RWPE2 (cell line): ENCODE measurements around the gene GPR65.

Experiments
- ATAC-seq: fragments of 200-7000 bp; cut with Tn5 transposase; 3 replicates; pipeline ENCODE4 v1.9.1; 2021; ENCODE audit warnings: low read depth
- DNase-seq: peaks from one replicate; pipeline ENCODE4 v3.0.0-alpha.2; 2020; ENCODE audit warnings: low spot score
- H3K27ac ChIP-seq: fragments of 450-650 bp; 2 replicates; pipeline ENCODE4 v1.5.1; 2017; ENCODE audit warnings: mild to moderate bottlenecking; ENCODE audit not compliant: poor library complexity, severe bottlenecking
- H3K27me3 ChIP-seq: fragments of 250-450 bp; sonication (Bioruptor Pico); 2 replicates; pipeline ENCODE4 v1.5.1; 2021; ENCODE audit warnings: mild to moderate bottlenecking, moderate library complexity; ENCODE audit not compliant: insufficient read depth, poor library complexity, severe bottlenecking
- H3K36me3 ChIP-seq: fragments of 250-450 bp; sonication (Bioruptor Pico); 2 replicates; pipeline ENCODE4 v1.5.1; 2020; ENCODE audit warnings: low read depth, mild to moderate bottlenecking, moderate library complexity
- H3K4me1 ChIP-seq: fragments of 250-450 bp; sonication (Bioruptor Pico); 2 replicates; pipeline ENCODE4 v1.5.1; 2021; ENCODE audit warnings: mild to moderate bottlenecking, moderate library complexity; ENCODE audit not compliant: insufficient read depth, poor library complexity, severe bottlenecking
- H3K4me3 ChIP-seq: fragments of 250-450 bp; sonication (Bioruptor Pico); 2 replicates; pipeline ENCODE4 v1.5.1; 2021; ENCODE audit warnings: mild to moderate bottlenecking, moderate library complexity; ENCODE audit not compliant: severe bottlenecking
- H3K9me3 ChIP-seq: fragments of 250-450 bp; sonication (Bioruptor Pico); 2 replicates; pipeline ENCODE4 v1.5.1; 2021; ENCODE audit warnings: mild to moderate bottlenecking, moderate library complexity; ENCODE audit not compliant: severe bottlenecking
- TF ChIP-seq, protein P1 (sequence below): fragments of 450-650 bp; IDR thresholded peaks from one replicate; pipeline ENCODE4 v1.5.1; 2017; ENCODE audit warnings: mild to moderate bottlenecking, moderate library complexity; ENCODE audit not compliant: poor library complexity, severe bottlenecking

GPR65 gene

DNA sequence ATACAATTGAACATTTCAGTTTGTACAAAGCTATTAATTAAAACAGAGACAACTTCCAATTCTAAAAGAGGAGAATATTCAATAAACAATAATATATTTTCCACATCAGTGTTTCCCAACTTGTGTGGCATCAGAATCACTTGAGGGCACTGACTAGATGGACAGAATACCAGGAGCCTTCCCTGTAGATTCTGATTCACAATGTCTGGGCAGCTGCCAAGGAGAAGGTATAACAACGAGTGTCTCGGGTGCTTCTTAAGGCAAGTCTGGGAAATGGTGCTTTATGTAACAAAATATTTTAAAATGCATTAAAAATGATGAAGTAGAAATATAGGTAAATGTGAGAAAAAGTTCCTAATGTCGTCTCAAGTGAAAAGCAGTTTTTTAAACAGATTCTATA, 38.1 kb upstream of the GPR65 start:
- ATAC-seq (peak; percentile 88), DNase-seq (no peak)
- Histone ChIP-seq H3K4me3 (no peak overlapping the region), H3K9me3 (no peaks in the 10 kb centered on the region), H3K27me3 (no peaks in the 10 kb centered on the region), H3K36me3 (no peaks in the 10 kb centered on the region), H3K27ac (no peak overlapping the region), H3K4me1 (no peaks in the 10 kb centered on the region)
- TF ChIP-seq, protein P1, sequence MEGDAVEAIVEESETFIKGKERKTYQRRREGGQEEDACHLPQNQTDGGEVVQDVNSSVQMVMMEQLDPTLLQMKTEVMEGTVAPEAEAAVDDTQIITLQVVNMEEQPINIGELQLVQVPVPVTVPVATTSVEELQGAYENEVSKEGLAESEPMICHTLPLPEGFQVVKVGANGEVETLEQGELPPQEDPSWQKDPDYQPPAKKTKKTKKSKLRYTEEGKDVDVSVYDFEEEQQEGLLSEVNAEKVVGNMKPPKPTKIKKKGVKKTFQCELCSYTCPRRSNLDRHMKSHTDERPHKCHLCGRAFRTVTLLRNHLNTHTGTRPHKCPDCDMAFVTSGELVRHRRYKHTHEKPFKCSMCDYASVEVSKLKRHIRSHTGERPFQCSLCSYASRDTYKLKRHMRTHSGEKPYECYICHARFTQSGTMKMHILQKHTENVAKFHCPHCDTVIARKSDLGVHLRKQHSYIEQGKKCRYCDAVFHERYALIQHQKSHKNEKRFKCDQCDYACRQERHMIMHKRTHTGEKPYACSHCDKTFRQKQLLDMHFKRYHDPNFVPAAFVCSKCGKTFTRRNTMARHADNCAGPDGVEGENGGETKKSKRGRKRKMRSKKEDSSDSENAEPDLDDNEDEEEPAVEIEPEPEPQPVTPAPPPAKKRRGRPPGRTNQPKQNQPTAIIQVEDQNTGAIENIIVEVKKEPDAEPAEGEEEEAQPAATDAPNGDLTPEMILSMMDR, result no peak

DNA sequence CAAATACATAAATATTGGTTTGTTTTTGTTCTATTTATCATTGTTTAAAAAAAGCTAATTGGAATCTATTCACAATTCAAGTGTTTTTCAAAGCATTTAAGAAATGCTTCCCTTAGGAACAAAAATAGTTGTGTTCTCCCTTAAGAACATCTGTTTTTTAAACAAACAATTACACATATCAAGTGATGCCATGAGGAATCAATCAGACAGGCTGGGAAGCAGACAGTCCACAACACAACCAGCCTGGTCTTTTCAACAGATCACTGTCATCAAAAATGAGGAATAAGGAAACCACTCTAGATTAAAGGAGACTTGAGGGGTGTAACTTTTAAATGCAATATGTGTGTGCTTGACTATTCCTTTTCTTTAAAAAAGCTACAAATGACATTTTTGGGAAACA, 37.4 kb upstream of the GPR65 start:
- Histone ChIP-seq H3K27me3 (no peaks in the 10 kb centered on the region), H3K4me1 (no peaks in the 10 kb centered on the region), H3K4me3 (no peak overlapping the region), H3K9me3 (no peaks in the 10 kb centered on the region), H3K36me3 (no peaks in the 10 kb centered on the region), H3K27ac (no peak overlapping the region)
- TF ChIP-seq, protein P1, result no peak
- no peak for ATAC-seq
- DNase-seq, result no peak

DNA sequence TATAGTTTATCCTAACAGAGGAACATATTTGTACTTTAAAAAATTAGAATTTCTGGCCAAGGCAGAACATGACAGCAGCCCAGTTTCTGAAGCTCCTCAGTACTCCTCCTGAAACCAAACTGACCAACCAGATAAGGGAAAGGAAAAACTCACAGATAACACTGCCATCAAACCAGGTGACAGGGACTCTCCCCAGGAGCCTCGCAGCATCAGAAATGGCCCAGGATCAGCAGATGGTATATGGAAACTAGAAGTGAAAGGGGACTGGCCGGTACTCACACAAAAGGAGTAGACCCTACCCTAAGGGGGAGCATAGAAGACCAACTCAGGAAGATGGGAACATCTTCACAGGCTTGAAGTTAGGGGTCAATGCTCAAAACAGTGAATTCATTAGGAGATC, 33.9 kb upstream of the GPR65 start:
- Histone ChIP-seq H3K4me1 (no peaks in the 10 kb centered on the region), H3K27ac (no peak overlapping the region), H3K4me3 (no peak overlapping the region), H3K36me3 (no peaks in the 10 kb centered on the region), H3K27me3 (no peaks in the 10 kb centered on the region), H3K9me3 (no peaks in the 10 kb centered on the region)
- TF ChIP-seq, protein P1, result no peak
- DNase-seq (no peak), ATAC-seq (no peak)

DNA sequence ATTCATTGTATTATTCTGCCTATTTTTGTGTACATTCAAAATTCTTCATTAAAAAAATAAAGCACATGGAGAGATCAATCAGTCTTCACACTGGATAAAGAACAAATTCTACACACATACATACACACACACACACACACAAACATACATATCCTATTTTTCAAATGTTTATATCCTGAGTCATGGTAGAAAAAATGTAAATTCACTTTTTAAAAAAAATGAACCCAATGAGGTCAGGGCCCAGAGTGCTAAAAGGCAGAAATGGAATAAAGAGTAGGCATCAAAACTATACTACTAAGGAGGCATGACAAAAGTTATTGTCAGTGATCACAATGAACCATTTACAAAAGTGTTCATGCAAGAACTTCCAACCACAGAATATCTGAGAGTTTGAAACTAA, 29.3 kb upstream of the GPR65 start:
- no peaks in the 10 kb centered on the region for H3K36me3 ChIP-seq
- no peaks in the 10 kb centered on the region for H3K27me3 ChIP-seq
- no peaks in the 10 kb centered on the region for H3K4me1 ChIP-seq
- H3K9me3 ChIP-seq, result no peaks in the 10 kb centered on the region
- H3K4me3 ChIP-seq, result no peak overlapping the region
- no peak overlapping the region for H3K27ac ChIP-seq
- ATAC-seq (no peak), DNase-seq (no peak)
- TF ChIP-seq, protein P1, result no peak

DNA sequence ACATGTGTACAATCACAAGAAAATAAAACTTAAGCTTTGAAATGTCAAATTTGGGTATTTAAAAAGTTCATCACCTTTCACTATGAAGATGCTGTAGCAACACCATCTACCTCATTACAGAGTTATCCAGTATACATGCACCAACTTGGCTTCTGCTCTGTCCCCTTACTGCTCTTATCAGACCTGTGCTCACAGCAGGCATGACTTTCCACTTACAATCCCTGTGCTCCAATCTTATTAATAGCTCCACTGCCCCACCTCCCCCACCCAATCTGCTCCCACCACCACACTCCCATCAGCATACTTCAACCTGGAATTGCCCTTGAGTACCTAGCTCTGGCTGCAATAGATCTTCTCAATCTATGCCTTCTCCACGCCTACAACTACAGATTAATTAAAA, 25.2 kb upstream of the GPR65 start:
- DNase-seq (no peak), ATAC-seq (no peak)
- Histone ChIP-seq H3K27ac (no peak overlapping the region), H3K9me3 (no peaks in the 10 kb centered on the region), H3K27me3 (no peaks in the 10 kb centered on the region), H3K4me3 (no peak overlapping the region), H3K36me3 (no peaks in the 10 kb centered on the region), H3K4me1 (peaks cover 2% of the 10 kb centered on the region)
- TF ChIP-seq, protein P1, result no peak
